A673 (cell line): ENCODE results near the gene ALKBH3. TPM values are rescaled to one million over a fixed set of nuclear protein-coding genes. Genes with fewer than 3 reads are reported as not detected.

Experiments
- BruUV-seq: library from RNA; stranded (reverse); fragments of 400-500 nt; replicated peaks from 2 replicates; lab custom pipeline; 2021; lab: Mats Ljungman, UMichigan
- CTCF ChIA-PET: fragments of 300-600 bp; sonication (Branson Sonifier 250); formaldehyde crosslinking; loops from one replicate; lab custom pipeline; 2022; ENCODE audit warnings: antibody characterized with exemption; lab: Charles Lee
- POLR2A ChIA-PET: fragments of 300-600 bp; sonication (Branson Sonifier 250); formaldehyde crosslinking; loops from one replicate; lab custom pipeline; 2022; ENCODE audit warnings: antibody characterized with exemption; ENCODE audit not compliant: low non-redundant PET; lab: Charles Lee
- DNase-seq: peaks from one replicate; pipeline ENCODE4 v3.0.0-alpha.2; 2015; ENCODE audit warnings: low spot score
- H3K27ac ChIP-seq: fragments of 200-600 bp; sonication (generic); 2 replicates; pipeline ENCODE4 v1.5.1; 2016; ENCODE audit warnings: mixed run types, low read depth, mild to moderate bottlenecking, mixed read lengths, antibody characterized with exemption, low read length; ENCODE audit not compliant: poor library complexity, severe bottlenecking
- H3K27me3 ChIP-seq: fragments of 200-600 bp; sonication (generic); replicated peaks from 2 replicates; pipeline ENCODE4 v1.6.1; 2017; ENCODE audit warnings: mixed run types, low read depth, mild to moderate bottlenecking, mixed read lengths, antibody characterized with exemption, low read length; ENCODE audit not compliant: insufficient read depth, poor library complexity
- H3K36me3 ChIP-seq: fragments of 200-600 bp; sonication (generic); 2 replicates; pipeline ENCODE4 v1.6.1; 2016; ENCODE audit warnings: mixed run types, mild to moderate bottlenecking, mixed read lengths, antibody characterized with exemption, low read length; ENCODE audit not compliant: insufficient read depth, poor library complexity, severe bottlenecking
- H3K4me1 ChIP-seq: fragments of 200-600 bp; sonication (generic); 2 replicates; pipeline ENCODE4 v1.6.1; 2017; ENCODE audit warnings: mixed run types, mild to moderate bottlenecking, mixed read lengths, antibody characterized with exemption, low read length; ENCODE audit not compliant: insufficient read depth, poor library complexity, severe bottlenecking
- H3K4me3 ChIP-seq: fragments of 200-600 bp; sonication (generic); 2 replicates; pipeline ENCODE4 v1.5.1; 2016; ENCODE audit warnings: low read depth, mixed run types, mild to moderate bottlenecking, mixed read lengths, low read length; ENCODE audit not compliant: poor library complexity, severe bottlenecking
- H3K9me3 ChIP-seq: fragments of 200-600 bp; sonication (generic); 2 replicates; pipeline ENCODE4 v1.6.1; 2016; ENCODE audit warnings: mixed run types, low read depth, mild to moderate bottlenecking, mixed read lengths, antibody characterized with exemption, low read length; ENCODE audit not compliant: poor library complexity, severe bottlenecking
- EZH2 ChIP-seq: fragments of 200-600 bp; sonication (generic); IDR thresholded peaks from 2 replicates; pipeline ENCODE4 v1.6.1; 2017; ENCODE audit warnings: borderline replicate concordance, low read depth, mild to moderate bottlenecking, mixed read lengths, antibody characterized with exemption, low read length; ENCODE audit not compliant: poor library complexity, severe bottlenecking
- intact Hi-C: fragments of 100-400 bp; cut with micrococcal nuclease; formaldehyde crosslinking; loops from one replicate; pipeline ENCODE4 v1.10.0; 2022; ENCODE audit not compliant: unreplicated experiment
- total RNA-seq: library from RNA; stranded (reverse); gene quantifications from 2 replicates; pipeline ENCODE4 v1.2.3, GENCODE V29; 2021
- TF ChIP-seq, protein P1 (sequence below): fragments of 300-800, 200-600 bp; sonication (generic); conservative IDR thresholded peaks from 2 replicates; pipeline ENCODE4 v1.5.1; 2017; ENCODE audit warnings: low read depth, mild to moderate bottlenecking, antibody characterized with exemption, low read length, moderate library complexity, mixed read lengths

ALKBH3 gene
- total RNA-seq, 1 experiment from 2014 or later = 96.6 TPM

DNA sequence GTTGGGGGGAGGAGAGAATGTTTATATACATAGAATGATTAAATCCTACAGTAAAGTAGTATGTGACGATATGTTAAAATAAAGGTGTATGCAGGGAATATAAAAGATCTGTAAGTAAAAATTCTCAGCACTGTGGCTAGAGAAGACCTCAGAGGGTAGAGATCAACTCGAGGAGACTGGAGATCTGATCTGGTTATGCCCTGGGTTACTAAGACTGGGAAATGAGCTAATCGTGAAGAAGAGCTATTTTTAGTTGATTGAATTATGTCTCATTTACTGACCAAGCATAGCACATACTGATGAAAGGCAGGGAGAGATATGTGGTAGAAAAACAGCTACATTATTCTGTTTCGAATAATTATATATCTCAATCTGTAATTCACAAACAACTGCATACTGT lies 42.8 kb upstream of the ALKBH3 start:
- POLR2A ChIA-PET = interaction anchor here (0.7 kb wide), 1 partner anchor 463 kb away, joined by 4 read pairs; no protein-coding TSS in a partner anchor
- Histone ChIP-seq H3K4me3 (no peak overlapping the region), H3K36me3 (peaks cover 47% of the 10 kb centered on the region), H3K27me3 (no peaks in the 10 kb centered on the region), H3K4me1 (peaks cover 4% of the 10 kb centered on the region), H3K27ac (no peak overlapping the region), H3K9me3 (no peaks in the 10 kb centered on the region)
- intact Hi-C loops = no loop called here
- BruUV-seq = no TSS peak
- DNase-seq = no peak
- CTCF ChIA-PET = interaction anchor here (0.6 to 1.0 kb wide), 3 partner anchors 14 to 207 kb away, joined by 3 to 4 read pairs (median 4); no protein-coding TSS in a partner anchor
- TF ChIP-seq, protein P1, sequence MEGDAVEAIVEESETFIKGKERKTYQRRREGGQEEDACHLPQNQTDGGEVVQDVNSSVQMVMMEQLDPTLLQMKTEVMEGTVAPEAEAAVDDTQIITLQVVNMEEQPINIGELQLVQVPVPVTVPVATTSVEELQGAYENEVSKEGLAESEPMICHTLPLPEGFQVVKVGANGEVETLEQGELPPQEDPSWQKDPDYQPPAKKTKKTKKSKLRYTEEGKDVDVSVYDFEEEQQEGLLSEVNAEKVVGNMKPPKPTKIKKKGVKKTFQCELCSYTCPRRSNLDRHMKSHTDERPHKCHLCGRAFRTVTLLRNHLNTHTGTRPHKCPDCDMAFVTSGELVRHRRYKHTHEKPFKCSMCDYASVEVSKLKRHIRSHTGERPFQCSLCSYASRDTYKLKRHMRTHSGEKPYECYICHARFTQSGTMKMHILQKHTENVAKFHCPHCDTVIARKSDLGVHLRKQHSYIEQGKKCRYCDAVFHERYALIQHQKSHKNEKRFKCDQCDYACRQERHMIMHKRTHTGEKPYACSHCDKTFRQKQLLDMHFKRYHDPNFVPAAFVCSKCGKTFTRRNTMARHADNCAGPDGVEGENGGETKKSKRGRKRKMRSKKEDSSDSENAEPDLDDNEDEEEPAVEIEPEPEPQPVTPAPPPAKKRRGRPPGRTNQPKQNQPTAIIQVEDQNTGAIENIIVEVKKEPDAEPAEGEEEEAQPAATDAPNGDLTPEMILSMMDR = no peak
- no peak for TF ChIP-seq EZH2

DNA sequence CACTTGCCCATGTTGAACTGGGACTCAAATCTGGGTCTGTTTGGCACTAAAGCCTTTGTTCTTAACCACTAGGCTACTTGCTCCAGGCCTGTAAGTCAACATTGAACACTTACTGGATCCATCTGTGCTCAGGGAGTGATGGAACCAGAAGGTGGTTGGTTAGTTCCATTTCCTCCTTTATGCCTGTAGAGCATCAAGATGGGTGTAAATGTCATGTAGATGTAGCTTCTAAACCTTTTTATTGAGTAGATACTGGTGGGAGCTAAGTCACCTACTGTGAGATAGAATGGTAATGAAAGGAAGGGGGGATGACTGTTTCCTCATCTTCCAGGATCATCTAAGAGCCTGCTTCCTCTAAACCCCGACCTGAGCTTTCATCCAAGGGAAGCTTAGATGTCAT lies 38.6 kb upstream of the ALKBH3 start:
- POLR2A ChIA-PET = no interaction called here
- DNase-seq = no peak
- no peak for TF ChIP-seq EZH2
- TF ChIP-seq, protein P1 = no peak
- Histone ChIP-seq H3K36me3 (peaks cover 49% of the 10 kb centered on the region), H3K27me3 (no peaks in the 10 kb centered on the region), H3K4me1 (no peaks in the 10 kb centered on the region), H3K27ac (no peak overlapping the region), H3K9me3 (no peaks in the 10 kb centered on the region), H3K4me3 (no peak overlapping the region)
- BruUV-seq = no TSS peak
- intact Hi-C loops = no loop called here
- CTCF ChIA-PET = interaction anchor here (0.6 kb wide), 1 partner anchor 32 kb away, joined by 3 read pairs; no protein-coding TSS in a partner anchor

DNA sequence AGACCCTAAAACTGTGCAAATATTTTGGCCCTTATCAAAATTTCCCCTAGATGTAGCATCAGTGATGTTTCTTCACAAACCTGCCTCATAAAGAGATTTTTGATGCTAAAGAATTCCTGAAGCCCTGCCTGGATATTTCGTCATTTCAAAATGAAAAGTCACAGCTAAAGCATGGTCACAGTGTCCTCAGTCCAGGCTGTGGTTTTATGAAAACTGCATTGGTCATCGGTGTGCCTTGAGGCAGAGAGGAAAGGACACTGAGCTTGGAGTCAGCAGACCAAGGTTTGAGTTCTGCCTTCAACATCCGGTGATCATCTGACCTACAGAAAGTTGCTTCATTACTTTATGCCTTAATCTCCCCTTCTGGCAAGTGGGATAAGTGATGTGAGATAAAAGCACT lies 34.8 kb upstream of the ALKBH3 start:
- Histone ChIP-seq H3K27ac (no peak overlapping the region), H3K9me3 (no peaks in the 10 kb centered on the region), H3K27me3 (no peaks in the 10 kb centered on the region), H3K36me3 (peaks cover 22% of the 10 kb centered on the region), H3K4me1 (no peaks in the 10 kb centered on the region), H3K4me3 (no peak overlapping the region)
- CTCF ChIA-PET = no interaction called here
- no TSS peak for BruUV-seq
- intact Hi-C loops = no loop called here
- TF ChIP-seq, protein P1 = no peak
- TF ChIP-seq EZH2 = no peak
- POLR2A ChIA-PET = no interaction called here
- DNase-seq = no peak
